Smooth muscle cell (in vitro differentiated cells): ENCODE data around the gene NPY2R. TPM values are rescaled to one million over a fixed set of nuclear protein-coding genes. Genes with fewer than 3 reads are reported as not detected.

Source experiments
- DNase-seq: peaks from one replicate; lab custom pipeline; 2025; ENCODE audit not compliant: unreplicated experiment; lab: John Stamatoyannopoulos, UW
- H2AFZ ChIP-seq: fragments of 200-600 bp; sonication (generic); 2 replicates; pipeline ENCODE4 v1.6.0; 2016; ENCODE audit warnings: antibody characterized with exemption, low read depth, mild to moderate bottlenecking
- H3F3A ChIP-seq: fragments of 200-600 bp; sonication (generic); 2 replicates; pipeline ENCODE4 v1.6.0; 2017; ENCODE audit warnings: antibody characterized with exemption, low read depth
- H3K27ac ChIP-seq: fragments of 200-600 bp; sonication (generic); 2 replicates; pipeline ENCODE4 v1.5.1; 2016; ENCODE audit warnings: low read depth, mild to moderate bottlenecking
- H3K27me3 ChIP-seq: fragments of 200-600 bp; sonication (generic); 2 replicates; pipeline ENCODE4 v1.6.1; 2016; ENCODE audit warnings: low read depth, mild to moderate bottlenecking
- H3K36me3 ChIP-seq: fragments of 200-600 bp; sonication (generic); 2 replicates; pipeline ENCODE4 v1.5.1; 2016; ENCODE audit warnings: low read depth
- H3K4me1 ChIP-seq: fragments of 200-600 bp; sonication (generic); 2 replicates; pipeline ENCODE4 v1.5.1; 2016; ENCODE audit warnings: low read depth
- H3K4me2 ChIP-seq: fragments of 200-600 bp; sonication (generic); 2 replicates; pipeline ENCODE4 v1.6.0; 2016; ENCODE audit warnings: mild to moderate bottlenecking
- H3K4me3 ChIP-seq: fragments of 200-600 bp; sonication (generic); 2 replicates; pipeline ENCODE4 v1.5.1; 2016; ENCODE audit warnings: mild to moderate bottlenecking
- H3K79me2 ChIP-seq: fragments of 200-600 bp; sonication (generic); 2 replicates; pipeline ENCODE4 v1.6.0; 2016; ENCODE audit warnings: low read depth, mild to moderate bottlenecking
- H3K9ac ChIP-seq: fragments of 200-600 bp; sonication (generic); 2 replicates; pipeline ENCODE4 v1.6.0; 2016; ENCODE audit warnings: low read depth
- H3K9me3 ChIP-seq: fragments of 200-600 bp; sonication (generic); replicated peaks from 2 replicates; pipeline ENCODE4 v1.5.1; 2016; ENCODE audit warnings: low read depth
- H4K20me1 ChIP-seq: fragments of 200-600 bp; sonication (generic); 2 replicates; pipeline ENCODE4 v1.6.0; 2016; ENCODE audit warnings: low read depth
- CTCF ChIP-seq: fragments of 200-600 bp; sonication (generic); IDR thresholded peaks from 2 replicates; pipeline ENCODE4 v1.5.1; 2017; ENCODE audit warnings: borderline replicate concordance, mild to moderate bottlenecking, antibody characterized with exemption; ENCODE audit not compliant: insufficient read depth, poor library complexity, severe bottlenecking
- WGBS: methylation state at CpG from one replicate; pipeline ENCODE4 v1.1.7; 2016; ENCODE audit warnings: low lambda C conversion rate; 5-methylcytosine and 5-hydroxymethylcytosine counted together
- polyA plus RNA-seq: library from polyadenylated mRNA; unstranded; fragments of >200 nt; fragmentation: Nextera tagmentation; extraction: Ambion mirVana; gene quantifications from 2 replicates; pipeline ENCODE4 v1.2.1, GENCODE V29; 2016
- total RNA-seq: library from RNA; depleted of rRNA; stranded (reverse); fragments of >200 nt; gene quantifications from 2 replicates; pipeline ENCODE4 v1.2.3, GENCODE V29; 2014

NPY2R gene
- total and polyA plus RNA-seq, 2 experiments from 2014 or later, result not detected

GRCh38 chr4:155232432-155232831 is 24.0 kb downstream of the NPY2R start:
- H3K4me2 ChIP-seq, result no peak overlapping the region
- H3K4me1 ChIP-seq, result no peaks in the 10 kb centered on the region
- H3K27me3 ChIP-seq, result no peaks in the 10 kb centered on the region
- no peak overlapping the region for H2AFZ ChIP-seq
- H4K20me1 ChIP-seq, result no peaks in the 10 kb centered on the region
- H3K27ac ChIP-seq, result no peak overlapping the region
- no peak for DNase-seq
- H3K79me2 ChIP-seq, result no peaks in the 10 kb centered on the region
- no peak overlapping the region for H3K9ac ChIP-seq
- no peak for TF ChIP-seq CTCF
- H3F3A ChIP-seq, result no peaks in the 10 kb centered on the region
- no peaks in the 10 kb centered on the region for H3K36me3 ChIP-seq
- H3K4me3 ChIP-seq, result no peak overlapping the region
- H3K9me3 ChIP-seq, result no peaks in the 10 kb centered on the region

- whole genome bisulfite sequencing, result 88% methylated on average over 1 of the region's 1 CpG
- Histone ChIP-seq H3K27me3 (no peaks in the 10 kb centered on the region), H2AFZ (no peak overlapping the region), H4K20me1 (no peaks in the 10 kb centered on the region), H3F3A (no peaks in the 10 kb centered on the region), H3K4me2 (no peak overlapping the region), H3K36me3 (no peaks in the 10 kb centered on the region), H3K4me3 (no peak overlapping the region), H3K79me2 (no peaks in the 10 kb centered on the region), H3K9ac (no peak overlapping the region), H3K4me1 (no peaks in the 10 kb centered on the region), H3K27ac (no peak overlapping the region), H3K9me3 (no peaks in the 10 kb centered on the region)
- DNase-seq, result no peak
- no peak for TF ChIP-seq CTCF
These were observed 25.8 kb downstream of the NPY2R start for GRCh38 chr4:155234206-155234605.

GRCh38 chr4:155237567-155237966 is 29.1 kb downstream of the NPY2R start:
- no peaks in the 10 kb centered on the region for H4K20me1 ChIP-seq
- no peaks in the 10 kb centered on the region for H3K4me1 ChIP-seq
- DNase-seq, result no peak
- no peaks in the 10 kb centered on the region for H3K36me3 ChIP-seq
- H3K9ac ChIP-seq, result no peak overlapping the region
- H3K4me2 ChIP-seq, result no peak overlapping the region
- no peak for TF ChIP-seq CTCF
- 73% methylated on average over 1 of the region's 1 CpG for WGBS
- no peaks in the 10 kb centered on the region for H3K27me3 ChIP-seq
- no peaks in the 10 kb centered on the region for H3K79me2 ChIP-seq
- no peak overlapping the region for H3K4me3 ChIP-seq
- H3F3A ChIP-seq, result no peaks in the 10 kb centered on the region
- no peak overlapping the region for H3K27ac ChIP-seq
- no peaks in the 10 kb centered on the region for H3K9me3 ChIP-seq
- no peak overlapping the region for H2AFZ ChIP-seq

GRCh38 chr4:155241225-155241624 is 32.8 kb downstream of the NPY2R start:
- Histone ChIP-seq H3K4me1 (no peaks in the 10 kb centered on the region), H4K20me1 (no peaks in the 10 kb centered on the region), H3K4me2 (no peak overlapping the region), H3F3A (no peaks in the 10 kb centered on the region), H3K9ac (no peak overlapping the region), H3K36me3 (no peaks in the 10 kb centered on the region), H3K4me3 (no peak overlapping the region), H3K79me2 (no peaks in the 10 kb centered on the region), H3K9me3 (no peaks in the 10 kb centered on the region), H2AFZ (no peak overlapping the region), H3K27me3 (no peaks in the 10 kb centered on the region), H3K27ac (no peak overlapping the region)
- no peak for DNase-seq
- WGBS, result 84% methylated on average over 4 of the region's 4 CpGs
- TF ChIP-seq CTCF, result no peak
